Mammary epithelial cell (primary cell): ENCODE data around the gene NEO1.

Experiments
- CTCF ChIP-seq, 2 donors: IDR thresholded peaks in 1 of 2; conservative IDR thresholded peaks in 1 of 2; 2 replicates each; pipeline ENCODE4 v1.5.1; 2011 to 2012; ENCODE audit warnings: inconsistent platforms in 2 of 2, low read length in 2 of 2, mild to moderate bottlenecking in 2 of 2, control low read depth in 1 of 2, low read depth in 1 of 2; ENCODE audit not compliant: insufficient read depth in 1 of 2; ENCODE audit errors: extremely low read depth in 1 of 2
- EZH2 ChIP-seq: IDR thresholded peaks from 2 replicates; pipeline ENCODE4 v1.6.1; 2012; ENCODE audit warnings: low read length, inconsistent platforms, borderline replicate concordance

- no peak for TF ChIP-seq EZH2
- no peak for TF ChIP-seq CTCF (conservative IDR thresholded peaks at IDR 0.05 in 1 of 2, IDR thresholded peaks at IDR 0.05 in 1 of 2; ENCODE audit: extremely low read depth in 1 of 2, insufficient read depth in 1 of 2, low read depth in 1 of 2, low read length in 2 of 2)
Measured at GRCh38 chr15:73295630-73296286, 243.5 kb downstream of the NEO1 start.
